K562 (cell line): ENCODE measurements around the gene GPC2. TPM values are rescaled to one million over a fixed set of nuclear protein-coding genes. Genes with fewer than 3 reads are reported as not detected.

Experiments used
- BCL6 ChIP-seq: fragments of 250-450 bp; sonication (Bioruptor Pico); IDR thresholded peaks from 2 replicates; pipeline ENCODE4 v1.4.0; 2020
- DMBX1 ChIP-seq: fragments of 250-450 bp; sonication (Bioruptor Pico); IDR thresholded peaks from 2 replicates; pipeline ENCODE4 v1.8.0; 2022; ENCODE audit warnings: inconsistent platforms, mild to moderate bottlenecking, moderate library complexity, borderline replicate concordance
- HMGN3 ChIP-seq: IDR thresholded peaks from 2 replicates; pipeline ENCODE4 v1.6.1; 2011; ENCODE audit warnings: borderline replicate concordance, low read depth, mild to moderate bottlenecking, mixed read lengths, low read length; ENCODE audit not compliant: insufficient read length; ENCODE audit errors: extremely low read depth
- MED1 ChIP-seq: sonication (generic); formaldehyde crosslinking; IDR thresholded peaks from 2 replicates; pipeline ENCODE4 v1.8.1; 2023; ENCODE audit warnings: missing genetic modification reagents, borderline replicate concordance
- MXI1 ChIP-seq: IDR thresholded peaks from 2 replicates; pipeline ENCODE4 v1.6.1; 2011; ENCODE audit warnings: low read depth, mild to moderate bottlenecking, improper control_type of control experiment, low read length
- RBFOX2 ChIP-seq: fragments of 200-400 bp; formaldehyde crosslinking; IDR thresholded peaks from 2 replicates; pipeline ENCODE4 v1.6.1; 2017; ENCODE audit warnings: low read depth, mild to moderate bottlenecking, low read length, moderate library complexity
- RHOXF2B ChIP-seq: fragments of 250-450 bp; sonication (Bioruptor Pico); conservative IDR thresholded peaks from 2 replicates; pipeline ENCODE4 v1.5.1; 2021
- SMARCA5 ChIP-seq: fragments of 450-650 bp; IDR thresholded peaks from 2 replicates; pipeline ENCODE4 v1.6.1; 2016
- SRSF7 ChIP-seq: fragments of 200-400 bp; formaldehyde crosslinking; optimal IDR thresholded peaks from 2 replicates; pipeline ENCODE3; 2017; ENCODE audit warnings: mild to moderate bottlenecking, low read depth, low read length
- TAL1 ChIP-seq: fragments of 450-650 bp; IDR thresholded peaks from 2 replicates; pipeline ENCODE4 v1.6.1; 2016; ENCODE audit warnings: mild to moderate bottlenecking
- WHSC1 ChIP-seq: IDR thresholded peaks from one replicate; pipeline ENCODE4 v1.6.1; 2012; ENCODE audit warnings: low read length, control low read depth, inconsistent platforms
- ZNF253 ChIP-seq: fragments of 250-450 bp; sonication (Bioruptor Pico); conservative IDR thresholded peaks from 2 replicates; pipeline ENCODE4 v1.6.1; 2021; ENCODE audit warnings: mild to moderate bottlenecking
- ZNF282 ChIP-seq: sonication (generic); formaldehyde crosslinking; IDR thresholded peaks from 2 replicates; pipeline ENCODE4 v1.8.1; 2023; ENCODE audit warnings: missing genetic modification reagents
- ZNF316 ChIP-seq: fragments of 450-650 bp; IDR thresholded peaks from 2 replicates; pipeline ENCODE4 v1.6.1; 2016
- ZNF76 ChIP-seq: fragments of 250-450 bp; sonication (Bioruptor Pico); IDR thresholded peaks from 2 replicates; pipeline ENCODE4 v1.4.0; 2020; ENCODE audit warnings: mild to moderate bottlenecking, moderate library complexity, borderline replicate concordance
- polyA plus RNA-seq, 8 experiments: library from polyadenylated mRNA; depleted of rRNA in 4 of 8; stranded (reverse) in 5 of 8; unstranded in 3 of 8; fragments of >200 nt; fragmentation: Nextera tagmentation in 2 of 8; fragmentation: Illumina TruSeq in 1 of 8; extraction: Ambion mirVana in 2 of 8; extraction: Trizol in 1 of 8; gene quantifications; 2 replicates each; pipeline versions ENCODE4 v1.2.1 to v1.2.3, GENCODE V29; 2011 to 2014; ENCODE audit warnings: inconsistent platforms in 1 of 8, missing spikeins in 1 of 8
- total RNA-seq, 7 experiments: library from RNA; depleted of rRNA in 6 of 7; stranded (reverse); fragments of >200 nt in 6 of 7; fragmentation: Illumina TruSeq in 2 of 7; extraction: Trizol in 2 of 7; gene quantifications; 2 replicates each; pipeline versions ENCODE4 v1.2.1 to v1.2.3, GENCODE V29; 2011 to 2021; ENCODE audit warnings: low replicate concordance in 1 of 7
- TF ChIP-seq, protein P1 (sequence below): sonication (generic); formaldehyde crosslinking; IDR thresholded peaks from 2 replicates; pipeline ENCODE4 v1.5.0; 2020; ENCODE audit warnings: missing genetic modification reagents
- TF ChIP-seq, protein P2 (sequence below): fragments of 450-650 bp; formaldehyde crosslinking; IDR thresholded peaks from 2 replicates; pipeline ENCODE4 v1.4.0; 2020; ENCODE audit warnings: mild to moderate bottlenecking
- TF ChIP-seq, protein P3 (sequence below): fragments of 450-650 bp; formaldehyde crosslinking; IDR thresholded peaks from 2 replicates; pipeline ENCODE4 v1.4.0; 2020; ENCODE audit warnings: mild to moderate bottlenecking, moderate library complexity
- TF ChIP-seq, protein P4 (sequence below): fragments of 250-450 bp; sonication (Bioruptor Pico); IDR thresholded peaks from 2 replicates; pipeline ENCODE4 v1.5.0; 2021
- TF ChIP-seq, protein P5 (sequence below), 2 experiments: fragments of 450-650 bp; conservative IDR thresholded peaks; 2 replicates each; pipeline ENCODE4 v1.6.1; 2017; ENCODE audit warnings: mild to moderate bottlenecking in 2 of 2, moderate library complexity in 2 of 2
- TF ChIP-seq, protein P6 (sequence below): fragments of 450-650 bp; IDR thresholded peaks from 2 replicates; pipeline ENCODE4 v1.6.1; 2017; ENCODE audit warnings: antibody characterized with exemption

GPC2 gene
- total and polyA plus RNA-seq, 9 of the 15 experiments (the other 6 are each of a cell fraction or from before 2014, with no cell fraction given) = 0.06 to 7.7 (median 1.4) TPM; not detected in 1

DNA sequence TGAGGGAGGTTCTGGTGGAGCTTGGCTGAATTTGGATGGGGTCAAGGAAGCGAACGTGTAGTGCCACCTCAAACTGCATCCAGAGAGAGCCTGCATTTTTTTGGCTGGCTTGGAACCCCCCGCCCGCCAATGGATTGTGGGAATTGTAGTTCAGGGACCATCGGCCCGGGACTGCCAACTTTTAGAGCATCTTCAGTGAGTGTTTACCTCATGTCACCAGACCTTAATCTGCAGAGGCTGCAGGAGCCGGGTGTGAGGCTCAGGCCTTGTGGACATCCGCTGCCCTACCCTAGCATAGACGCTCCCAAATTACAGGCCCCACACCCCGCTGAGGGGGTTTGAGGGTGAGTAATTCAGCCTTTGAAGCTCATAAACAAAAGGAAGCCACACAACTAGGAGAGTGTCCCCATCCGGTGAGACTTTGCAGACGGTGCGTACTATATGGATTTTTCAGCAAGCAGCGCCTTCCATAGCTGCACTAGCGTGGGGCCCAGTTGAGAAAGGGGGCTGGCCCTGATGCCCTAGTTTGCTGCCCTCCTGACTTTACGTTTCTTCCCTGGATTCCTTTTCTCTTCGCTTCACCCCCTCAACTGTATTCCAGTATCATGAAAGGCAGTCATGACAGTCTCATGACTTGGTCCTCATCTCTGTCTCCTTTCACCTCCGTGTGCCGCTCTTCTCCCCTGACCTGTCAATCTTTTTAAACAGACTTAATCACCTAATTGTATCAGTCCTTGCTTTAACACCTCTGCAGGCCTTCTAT lies 57.0 kb downstream of the GPC2 start (continued):
- TF ChIP-seq, protein P1, sequence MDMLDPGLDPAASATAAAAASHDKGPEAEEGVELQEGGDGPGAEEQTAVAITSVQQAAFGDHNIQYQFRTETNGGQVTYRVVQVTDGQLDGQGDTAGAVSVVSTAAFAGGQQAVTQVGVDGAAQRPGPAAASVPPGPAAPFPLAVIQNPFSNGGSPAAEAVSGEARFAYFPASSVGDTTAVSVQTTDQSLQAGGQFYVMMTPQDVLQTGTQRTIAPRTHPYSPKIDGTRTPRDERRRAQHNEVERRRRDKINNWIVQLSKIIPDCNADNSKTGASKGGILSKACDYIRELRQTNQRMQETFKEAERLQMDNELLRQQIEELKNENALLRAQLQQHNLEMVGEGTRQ (CRISPR knock-in tag) = no peak
- TF ChIP-seq MXI1 (no peak), SMARCA5 (peak; percentile 59; the same call in 1 of the 2 replicates), RBFOX2 (no peak), ZNF76 (CRISPR knock-in tag) (no peak), RHOXF2B (CRISPR knock-in tag) (no peak), MED1 (CRISPR knock-in tag) (no peak), TAL1 (0 out of 2 replicates have a peak, but pooled peaks have one; percentile 2), ZNF282 (no peak), ZNF253 (no peak), BCL6 (CRISPR knock-in tag) (no peak), ZNF316 (no peak), HMGN3 (no peak), SRSF7 (no peak), DMBX1 (CRISPR knock-in tag) (no peak), WHSC1 (no peak)
- TF ChIP-seq, protein P2, sequence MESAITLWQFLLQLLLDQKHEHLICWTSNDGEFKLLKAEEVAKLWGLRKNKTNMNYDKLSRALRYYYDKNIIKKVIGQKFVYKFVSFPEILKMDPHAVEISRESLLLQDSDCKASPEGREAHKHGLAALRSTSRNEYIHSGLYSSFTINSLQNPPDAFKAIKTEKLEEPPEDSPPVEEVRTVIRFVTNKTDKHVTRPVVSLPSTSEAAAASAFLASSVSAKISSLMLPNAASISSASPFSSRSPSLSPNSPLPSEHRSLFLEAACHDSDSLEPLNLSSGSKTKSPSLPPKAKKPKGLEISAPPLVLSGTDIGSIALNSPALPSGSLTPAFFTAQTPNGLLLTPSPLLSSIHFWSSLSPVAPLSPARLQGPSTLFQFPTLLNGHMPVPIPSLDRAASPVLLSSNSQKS (CRISPR knock-in tag) = no peak; the same call in 1 of the 2 replicates
- TF ChIP-seq, protein P3, sequence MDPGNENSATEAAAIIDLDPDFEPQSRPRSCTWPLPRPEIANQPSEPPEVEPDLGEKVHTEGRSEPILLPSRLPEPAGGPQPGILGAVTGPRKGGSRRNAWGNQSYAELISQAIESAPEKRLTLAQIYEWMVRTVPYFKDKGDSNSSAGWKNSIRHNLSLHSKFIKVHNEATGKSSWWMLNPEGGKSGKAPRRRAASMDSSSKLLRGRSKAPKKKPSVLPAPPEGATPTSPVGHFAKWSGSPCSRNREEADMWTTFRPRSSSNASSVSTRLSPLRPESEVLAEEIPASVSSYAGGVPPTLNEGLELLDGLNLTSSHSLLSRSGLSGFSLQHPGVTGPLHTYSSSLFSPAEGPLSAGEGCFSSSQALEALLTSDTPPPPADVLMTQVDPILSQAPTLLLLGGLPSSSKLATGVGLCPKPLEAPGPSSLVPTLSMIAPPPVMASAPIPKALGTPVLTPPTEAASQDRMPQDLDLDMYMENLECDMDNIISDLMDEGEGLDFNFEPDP (CRISPR knock-in tag) = no peak
- TF ChIP-seq, protein P4, sequence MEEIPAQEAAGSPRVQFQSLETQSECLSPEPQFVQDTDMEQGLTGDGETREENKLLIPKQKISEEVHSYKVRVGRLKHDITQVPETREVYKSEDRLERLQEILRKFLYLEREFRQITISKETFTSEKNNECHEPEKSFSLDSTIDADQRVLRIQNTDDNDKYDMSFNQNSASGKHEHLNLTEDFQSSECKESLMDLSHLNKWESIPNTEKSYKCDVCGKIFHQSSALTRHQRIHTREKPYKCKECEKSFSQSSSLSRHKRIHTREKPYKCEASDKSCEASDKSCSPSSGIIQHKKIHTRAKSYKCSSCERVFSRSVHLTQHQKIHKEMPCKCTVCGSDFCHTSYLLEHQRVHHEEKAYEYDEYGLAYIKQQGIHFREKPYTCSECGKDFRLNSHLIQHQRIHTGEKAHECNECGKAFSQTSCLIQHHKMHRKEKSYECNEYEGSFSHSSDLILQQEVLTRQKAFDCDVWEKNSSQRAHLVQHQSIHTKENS (CRISPR knock-in tag) = no peak
- TF ChIP-seq, protein P5, sequence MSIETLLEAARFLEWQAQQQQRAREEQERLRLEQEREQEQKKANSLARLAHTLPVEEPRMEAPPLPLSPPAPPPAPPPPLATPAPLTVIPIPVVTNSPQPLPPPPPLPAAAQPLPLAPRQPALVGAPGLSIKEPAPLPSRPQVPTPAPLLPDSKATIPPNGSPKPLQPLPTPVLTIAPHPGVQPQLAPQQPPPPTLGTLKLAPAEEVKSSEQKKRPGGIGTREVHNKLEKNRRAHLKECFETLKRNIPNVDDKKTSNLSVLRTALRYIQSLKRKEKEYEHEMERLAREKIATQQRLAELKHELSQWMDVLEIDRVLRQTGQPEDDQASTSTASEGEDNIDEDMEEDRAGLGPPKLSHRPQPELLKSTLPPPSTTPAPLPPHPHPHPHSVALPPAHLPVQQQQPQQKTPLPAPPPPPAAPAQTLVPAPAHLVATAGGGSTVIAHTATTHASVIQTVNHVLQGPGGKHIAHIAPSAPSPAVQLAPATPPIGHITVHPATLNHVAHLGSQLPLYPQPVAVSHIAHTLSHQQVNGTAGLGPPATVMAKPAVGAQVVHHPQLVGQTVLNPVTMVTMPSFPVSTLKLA (conservative IDR thresholded peaks at IDR 0.05) = no peak
- TF ChIP-seq, protein P6, sequence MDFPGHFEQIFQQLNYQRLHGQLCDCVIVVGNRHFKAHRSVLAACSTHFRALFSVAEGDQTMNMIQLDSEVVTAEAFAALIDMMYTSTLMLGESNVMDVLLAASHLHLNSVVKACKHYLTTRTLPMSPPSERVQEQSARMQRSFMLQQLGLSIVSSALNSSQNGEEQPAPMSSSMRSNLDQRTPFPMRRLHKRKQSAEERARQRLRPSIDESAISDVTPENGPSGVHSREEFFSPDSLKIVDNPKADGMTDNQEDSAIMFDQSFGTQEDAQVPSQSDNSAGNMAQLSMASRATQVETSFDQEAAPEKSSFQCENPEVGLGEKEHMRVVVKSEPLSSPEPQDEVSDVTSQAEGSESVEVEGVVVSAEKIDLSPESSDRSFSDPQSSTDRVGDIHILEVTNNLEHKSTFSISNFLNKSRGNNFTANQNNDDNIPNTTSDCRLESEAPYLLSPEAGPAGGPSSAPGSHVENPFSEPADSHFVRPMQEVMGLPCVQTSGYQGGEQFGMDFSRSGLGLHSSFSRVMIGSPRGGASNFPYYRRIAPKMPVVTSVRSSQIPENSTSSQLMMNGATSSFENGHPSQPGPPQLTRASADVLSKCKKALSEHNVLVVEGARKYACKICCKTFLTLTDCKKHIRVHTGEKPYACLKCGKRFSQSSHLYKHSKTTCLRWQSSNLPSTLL = no peak
